Keratinocyte (primary cell): ENCODE data around the gene NCCRP1. TPM values are rescaled to one million over a fixed set of nuclear protein-coding genes. Genes with fewer than 3 reads are reported as not detected.
"Not testable (repeated sequence)": the region's sequence is repeated elsewhere in the genome, so short reads cannot be mapped to it uniquely, and the experiment has no call there.

ENCODE experiments used
- DNase-seq: peaks from one replicate; pipeline ENCODE4 v3.0.0-alpha.2; 2011; ENCODE audit warnings: low read depth, missing footprints, low spot score
- FAIRE-seq: peaks from 2 replicates; lab custom pipeline; 2011; peaks lifted over from hg19 to GRCh38; lab: Jason Lieb, UNC
- H2AFZ ChIP-seq: 2 replicates; pipeline ENCODE4 v1.6.0; 2012; ENCODE audit warnings: low read length, control low read depth, inconsistent platforms; ENCODE audit not compliant: control insufficient read depth
- H3K27ac ChIP-seq: 2 replicates; pipeline ENCODE4 v1.5.1; 2011; ENCODE audit warnings: low read length; ENCODE audit not compliant: control insufficient read depth, insufficient read depth
- H3K27me3 ChIP-seq: 3 replicates; pipeline ENCODE4 v1.6.0; 2011; ENCODE audit warnings: low read length; ENCODE audit not compliant: control insufficient read depth, insufficient read depth; ENCODE audit errors: extremely low read depth
- H3K36me3 ChIP-seq, 2 experiments: 2 replicates in 1 of 2; 3 replicates in 1 of 2; pipeline ENCODE4 v1.5.1; 2011; ENCODE audit warnings: low read length in 2 of 2, mild to moderate bottlenecking in 1 of 2; ENCODE audit not compliant: control insufficient read depth in 2 of 2, insufficient read depth in 2 of 2; ENCODE audit errors: extremely low read depth in 1 of 2
- H3K4me1 ChIP-seq: 3 replicates; pipeline ENCODE4 v1.5.1; 2011; ENCODE audit warnings: low read length; ENCODE audit not compliant: control insufficient read depth, insufficient read depth; ENCODE audit errors: extremely low read depth
- H3K4me2 ChIP-seq: 3 replicates; pipeline ENCODE4 v1.6.0; 2011; ENCODE audit warnings: low read depth, low read length; ENCODE audit not compliant: control insufficient read depth, insufficient read depth; ENCODE audit errors: extremely low read depth
- H3K4me3 ChIP-seq, 3 experiments: fragments of 200-600 bp in 1 of 3; sonication (generic) in 1 of 3; 2 replicates in 2 of 3; 3 replicates in 1 of 3; pipeline ENCODE4 v1.5.1; 2011 to 2016; ENCODE audit warnings: low read length in 3 of 3, mild to moderate bottlenecking in 3 of 3, control low read depth in 2 of 3, inconsistent platforms in 1 of 3, low read depth in 1 of 3, mixed read lengths in 1 of 3, mixed run types in 1 of 3, moderate library complexity in 1 of 3; ENCODE audit not compliant: control insufficient read depth in 2 of 3, insufficient read depth in 2 of 3; ENCODE audit errors: extremely low read depth in 1 of 3
- H3K79me2 ChIP-seq: 2 replicates; pipeline ENCODE4 v1.6.0; 2012; ENCODE audit warnings: low read length; ENCODE audit not compliant: control insufficient read depth, insufficient read depth
- H3K9ac ChIP-seq: 3 replicates; pipeline ENCODE4 v1.6.0; 2011; ENCODE audit warnings: low read length; ENCODE audit not compliant: control insufficient read depth, insufficient read depth; ENCODE audit errors: extremely low read depth
- H3K9me1 ChIP-seq: 3 replicates; pipeline ENCODE4 v1.6.0; 2011; ENCODE audit warnings: low read length; ENCODE audit not compliant: control insufficient read depth, insufficient read depth; ENCODE audit errors: extremely low read depth
- H3K9me3 ChIP-seq: 2 replicates; pipeline ENCODE4 v1.5.1; 2012; ENCODE audit warnings: low read depth, low read length; ENCODE audit not compliant: control insufficient read depth
- H4K20me1 ChIP-seq: 3 replicates; pipeline ENCODE4 v1.6.0; 2011; ENCODE audit warnings: low read length; ENCODE audit not compliant: control insufficient read depth, insufficient read depth; ENCODE audit errors: extremely low read depth
- EZH2 ChIP-seq: IDR thresholded peaks from one replicate; pipeline ENCODE4 v1.6.1; 2012; ENCODE audit warnings: inconsistent platforms, mild to moderate bottlenecking, low read length, moderate library complexity
- dilution Hi-C: fragments of 300-500 bp; cut with MboI; formaldehyde crosslinking; loops from one replicate; pipeline ENCODE4 v1.7.0; 2020; ENCODE audit warnings: low sequenced_read_pairs; ENCODE audit not compliant: extremely low pct_ligation_motif_present
- polyA plus RNA-seq, 5 experiments: library from polyadenylated mRNA; depleted of rRNA in 3 of 5; stranded (reverse) in 3 of 5; stranded (forward) in 1 of 5; unstranded in 1 of 5; fragments of >200 nt; gene quantifications; 1 replicate in 1 of 5; 2 replicates in 3 of 5; 3 replicates in 1 of 5; pipeline versions ENCODE4 v1.2.1 to v1.2.3, GENCODE V29; 2011 to 2012; ENCODE audit warnings: missing spikeins in 2 of 5, low read depth in 1 of 5, low replicate concordance in 1 of 5
- TF ChIP-seq, protein P1 (sequence below), 3 experiments: IDR thresholded peaks in 1 of 3; conservative IDR thresholded peaks in 1 of 3; optimal IDR thresholded peaks in 1 of 3; 2 replicates in 2 of 3; 3 replicates in 1 of 3; pipeline versions ENCODE3 to v1.5.1; 2011; ENCODE audit warnings: low read length in 3 of 3, mild to moderate bottlenecking in 3 of 3, moderate library complexity in 2 of 3, control low read depth in 1 of 3, inconsistent platforms in 1 of 3; ENCODE audit not compliant: insufficient read depth in 2 of 3; ENCODE audit errors: extremely low read depth in 1 of 3

The NCCRP1 gene
- polyA plus RNA-seq, 1 donor (not counting 4 experiments of a cell fraction or from before 2014, with no cell fraction given), result 2.3 TPM

DNA sequence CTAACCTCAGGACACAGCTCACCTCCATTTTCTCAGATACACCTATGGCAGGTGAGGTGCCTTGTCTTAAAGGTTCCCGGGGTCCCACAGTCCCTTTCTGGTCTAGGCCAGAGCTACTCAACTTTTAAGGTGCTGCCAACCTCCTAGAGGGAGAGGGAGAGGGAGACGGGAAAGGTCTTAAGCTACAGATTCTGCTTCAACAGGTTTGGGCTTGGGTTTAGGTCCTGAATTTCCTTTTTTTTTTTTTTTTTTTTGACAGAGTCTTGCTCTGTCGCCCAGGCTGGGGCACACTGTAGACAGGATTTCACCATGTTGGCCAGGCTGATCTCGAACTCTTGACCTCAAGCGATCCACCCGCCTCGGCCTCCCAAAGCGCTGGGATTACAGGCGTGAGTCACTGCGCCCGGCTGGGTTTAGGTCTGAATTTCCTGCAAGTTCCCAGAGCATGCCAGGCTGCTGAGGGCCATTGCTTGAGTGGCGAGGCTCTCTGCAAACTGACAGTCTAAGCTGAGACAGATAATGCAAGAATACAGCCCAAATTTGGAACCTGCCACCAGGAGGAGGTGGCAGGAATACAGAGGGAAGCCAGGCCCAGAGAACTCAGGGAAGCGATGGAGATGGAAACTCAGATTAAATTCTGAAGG is 15.1 kb downstream of the NCCRP1 start:
- Histone ChIP-seq H3K4me1 (no peaks in the 10 kb centered on the region), H2AFZ (no peak overlapping the region), H3K79me2 (no peaks in the 10 kb centered on the region), H3K9me3 (no peaks in the 10 kb centered on the region), H3K9ac (no peak overlapping the region), H3K36me3 (no peaks in the 10 kb centered on the region), H3K27ac (no peak overlapping the region), H3K4me3 (no peak overlapping the region), H3K4me2 (no peak overlapping the region), H3K9me1 (no peaks in the 10 kb centered on the region), H3K27me3 (no peaks in the 10 kb centered on the region), H4K20me1 (no peaks in the 10 kb centered on the region)
- FAIRE-seq, result no peak
- DNase-seq, result no peak
- dilution Hi-C loops, result no loop called here
- TF ChIP-seq, protein P1, sequence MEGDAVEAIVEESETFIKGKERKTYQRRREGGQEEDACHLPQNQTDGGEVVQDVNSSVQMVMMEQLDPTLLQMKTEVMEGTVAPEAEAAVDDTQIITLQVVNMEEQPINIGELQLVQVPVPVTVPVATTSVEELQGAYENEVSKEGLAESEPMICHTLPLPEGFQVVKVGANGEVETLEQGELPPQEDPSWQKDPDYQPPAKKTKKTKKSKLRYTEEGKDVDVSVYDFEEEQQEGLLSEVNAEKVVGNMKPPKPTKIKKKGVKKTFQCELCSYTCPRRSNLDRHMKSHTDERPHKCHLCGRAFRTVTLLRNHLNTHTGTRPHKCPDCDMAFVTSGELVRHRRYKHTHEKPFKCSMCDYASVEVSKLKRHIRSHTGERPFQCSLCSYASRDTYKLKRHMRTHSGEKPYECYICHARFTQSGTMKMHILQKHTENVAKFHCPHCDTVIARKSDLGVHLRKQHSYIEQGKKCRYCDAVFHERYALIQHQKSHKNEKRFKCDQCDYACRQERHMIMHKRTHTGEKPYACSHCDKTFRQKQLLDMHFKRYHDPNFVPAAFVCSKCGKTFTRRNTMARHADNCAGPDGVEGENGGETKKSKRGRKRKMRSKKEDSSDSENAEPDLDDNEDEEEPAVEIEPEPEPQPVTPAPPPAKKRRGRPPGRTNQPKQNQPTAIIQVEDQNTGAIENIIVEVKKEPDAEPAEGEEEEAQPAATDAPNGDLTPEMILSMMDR (optimal IDR thresholded peaks at IDR 0.05 in 1 of 3, IDR thresholded peaks at IDR 0.05 in 1 of 3, conservative IDR thresholded peaks at IDR 0.05 in 1 of 3; ENCODE audit: extremely low read depth in 1 of 3, insufficient read depth in 2 of 3, low read length in 3 of 3), result no peak
- no peak for TF ChIP-seq EZH2

DNA sequence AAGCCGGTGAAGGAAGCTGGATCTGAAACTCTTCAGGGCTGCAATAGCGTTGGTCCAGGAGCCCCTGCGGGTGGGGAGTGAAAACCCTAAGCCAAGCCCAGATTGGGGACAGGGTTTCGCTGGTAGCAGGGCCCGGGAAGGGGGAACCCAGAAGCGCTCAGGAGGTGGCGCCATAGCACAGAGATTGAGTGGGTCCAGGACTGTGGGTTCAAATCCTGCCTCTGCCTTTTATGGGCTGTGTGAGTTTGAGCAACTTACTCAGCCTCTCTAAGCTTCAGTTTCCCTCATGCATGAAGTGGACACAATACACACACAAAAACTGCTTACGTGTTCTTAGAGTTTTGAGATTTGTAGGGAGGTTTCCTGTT is 15.6 kb downstream of the NCCRP1 start:
- FAIRE-seq, result no peak

DNA sequence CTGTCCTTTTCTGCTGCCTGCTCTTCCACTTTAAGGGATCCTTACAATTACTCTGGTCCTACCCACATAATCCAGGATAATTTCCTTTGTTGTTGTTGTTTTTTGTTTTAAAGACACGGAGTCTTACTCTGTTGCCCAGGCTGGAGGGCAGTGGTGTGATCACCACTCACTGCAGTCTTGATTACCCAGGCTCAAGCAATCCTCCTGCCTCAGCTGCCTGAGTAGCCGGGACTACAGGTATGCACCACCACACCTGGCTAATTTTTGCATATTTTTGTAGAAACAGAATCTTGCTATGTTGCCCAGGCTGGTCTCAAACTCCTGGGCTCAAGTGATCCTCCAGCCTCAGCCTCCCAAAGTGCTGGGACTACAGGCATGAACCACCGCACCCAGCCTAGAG is 18.6 kb downstream of the NCCRP1 start:
- H3K4me2 ChIP-seq, H3K4me3 ChIP-seq, H3K9me1 ChIP-seq, DNase-seq, H3K9me3 ChIP-seq, H3K27ac ChIP-seq, H3K4me1 ChIP-seq, H2AFZ ChIP-seq, H3K9ac ChIP-seq, dilution Hi-C loops, H3K27me3 ChIP-seq, FAIRE-seq, H4K20me1 ChIP-seq, H3K79me2 ChIP-seq, H3K36me3 ChIP-seq: not testable (repeated sequence)

More for the DNA sequence above, 15.6 kb downstream of the NCCRP1 start:
- Histone ChIP-seq H3K36me3 (no peaks in the 10 kb centered on the region), H3K4me1 (no peaks in the 10 kb centered on the region), H3K27me3 (no peaks in the 10 kb centered on the region), H2AFZ (no peak overlapping the region), H4K20me1 (no peaks in the 10 kb centered on the region), H3K9me1 (no peaks in the 10 kb centered on the region), H3K4me2 (no peak overlapping the region), H3K27ac (no peak overlapping the region), H3K9me3 (no peaks in the 10 kb centered on the region), H3K9ac (no peak overlapping the region), H3K4me3 (no peak overlapping the region), H3K79me2 (no peaks in the 10 kb centered on the region)
- DNase-seq, result no peak
- dilution Hi-C loops, result no loop called here
- TF ChIP-seq EZH2, result no peak
- TF ChIP-seq, protein P1 (optimal IDR thresholded peaks at IDR 0.05 in 1 of 3, IDR thresholded peaks at IDR 0.05 in 1 of 3, conservative IDR thresholded peaks at IDR 0.05 in 1 of 3; ENCODE audit: extremely low read depth in 1 of 3, insufficient read depth in 2 of 3, low read length in 3 of 3), result peak; percentile 35 to 61 (median 55)
